GM18520 (cell line): Measurements from ENCODE around the gene PTPRA.
A peak's percentile ranks its signal among the peaks of the same experiment; 100 is the strongest.
"Not testable (repeated sequence)": the region's sequence is repeated elsewhere in the genome, so short reads cannot be mapped to it uniquely, and the experiment has no call there.

Source experiments
- ATAC-seq: cut with Tn5 transposase; IDR thresholded peaks from one replicate; pipeline ENCODE4 v1.9.1; 2021; ENCODE audit not compliant: unreplicated experiment

Gene PTPRA

DNA sequence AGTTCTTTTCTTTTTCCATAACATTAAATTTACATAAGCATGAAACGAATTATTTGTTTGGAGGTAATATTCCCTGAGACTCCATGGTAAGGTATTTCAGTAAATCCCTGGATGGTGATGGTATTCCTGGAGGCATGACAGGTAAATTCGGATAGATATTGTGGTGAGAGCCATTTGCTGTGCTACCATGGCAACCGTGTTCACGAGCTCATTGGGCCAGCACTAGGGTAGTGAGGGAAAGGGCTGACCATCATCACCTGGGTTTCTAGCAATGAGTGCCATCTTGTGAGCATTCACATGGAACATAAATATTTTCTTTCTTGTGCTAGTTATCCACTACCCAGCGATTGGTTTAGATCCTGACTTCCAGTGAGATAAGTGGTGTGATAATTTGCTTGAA lies 118.3 kb downstream of the PTPRA start:
- ATAC-seq, result no peak

DNA sequence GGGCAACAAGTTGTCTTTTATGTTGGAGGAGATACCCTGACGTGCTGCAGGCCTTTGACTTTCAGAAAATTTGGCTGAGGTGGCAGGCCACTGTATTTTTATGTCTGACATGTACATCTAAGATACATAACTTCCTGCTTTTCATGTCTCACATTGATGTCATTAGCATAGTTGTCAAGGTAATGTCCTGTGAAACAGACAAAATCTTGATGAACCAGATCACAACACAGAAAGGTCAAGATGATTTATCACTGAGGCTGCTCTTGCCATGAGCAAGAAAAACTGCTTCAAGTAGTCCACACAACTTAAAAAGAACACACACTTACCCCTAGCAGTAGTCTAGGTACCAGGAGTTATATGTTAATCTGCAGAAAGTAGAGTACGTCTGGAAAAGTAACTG lies 120.0 kb downstream of the PTPRA start:
- ATAC-seq, result no peak

DNA sequence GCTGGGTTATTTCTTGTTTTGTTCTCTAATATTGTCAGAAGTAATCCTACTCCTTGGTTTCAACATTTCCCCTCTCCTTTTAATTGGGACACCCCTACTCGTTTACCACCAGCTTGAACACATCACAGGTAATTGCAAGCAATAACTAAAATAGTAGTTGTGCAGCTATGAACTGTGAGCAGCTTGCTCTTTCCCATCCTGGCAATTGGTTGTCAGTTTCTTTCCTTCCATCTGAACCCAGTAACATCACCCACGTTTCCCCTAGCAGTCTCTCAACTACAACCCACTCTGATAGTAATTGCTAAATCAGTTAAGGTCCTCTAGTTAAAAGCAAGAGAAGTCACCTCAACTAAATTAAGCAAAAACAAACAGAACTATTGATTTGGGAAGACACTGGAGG lies 122.5 kb downstream of the PTPRA start:
- no peak for ATAC-seq

DNA sequence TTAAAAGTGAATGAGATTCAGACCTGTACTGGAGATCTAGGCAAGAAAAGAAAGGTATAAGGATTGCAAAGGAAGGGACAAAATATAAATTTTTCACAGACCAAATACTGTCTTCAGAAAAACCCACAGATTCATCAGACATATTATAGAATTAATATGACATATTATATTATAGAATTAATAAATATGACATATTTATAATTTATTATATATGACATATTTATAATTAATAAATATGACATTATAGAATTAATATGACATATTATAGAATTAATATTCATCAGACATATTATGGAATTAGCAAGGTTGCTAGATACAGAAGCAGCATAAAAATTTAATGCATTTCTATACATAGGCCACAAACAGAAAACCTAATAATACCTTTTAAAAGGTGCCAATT lies 125.4 kb downstream of the PTPRA start:
- ATAC-seq, result no peak

DNA sequence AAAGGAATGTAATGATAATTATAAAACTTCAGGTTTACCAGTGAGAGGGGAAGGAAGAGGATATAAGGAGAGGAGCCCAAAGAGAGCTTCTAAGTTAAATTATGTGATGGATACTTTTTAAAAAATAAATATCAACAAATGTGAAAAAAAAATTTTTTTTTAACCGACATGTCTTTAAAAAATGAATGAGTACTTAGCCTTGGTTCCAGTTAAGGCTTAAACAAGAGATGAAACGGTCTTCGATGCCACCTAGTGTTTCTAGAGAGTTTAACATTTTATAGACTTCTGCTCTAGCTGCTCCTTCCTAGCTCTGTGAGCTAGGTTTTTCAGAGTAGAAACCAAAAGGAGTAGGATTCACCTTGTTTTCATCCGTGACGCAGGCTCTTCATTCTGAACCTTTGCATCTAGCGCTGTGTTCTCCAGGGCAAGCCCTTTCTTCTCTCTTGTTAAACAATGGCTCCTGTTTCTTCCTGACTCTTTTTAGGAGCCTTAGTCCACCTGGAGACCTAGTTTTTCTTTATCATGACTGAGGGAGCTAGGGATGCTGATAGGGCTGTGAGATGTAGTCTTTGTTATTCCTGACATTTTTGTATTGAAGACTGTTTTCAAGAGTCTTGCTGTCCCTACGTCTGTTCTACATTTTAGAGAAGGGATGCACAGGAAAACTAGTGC lies 127.7 kb downstream of the PTPRA start:
- ATAC-seq, result peak; percentile 50

DNA sequence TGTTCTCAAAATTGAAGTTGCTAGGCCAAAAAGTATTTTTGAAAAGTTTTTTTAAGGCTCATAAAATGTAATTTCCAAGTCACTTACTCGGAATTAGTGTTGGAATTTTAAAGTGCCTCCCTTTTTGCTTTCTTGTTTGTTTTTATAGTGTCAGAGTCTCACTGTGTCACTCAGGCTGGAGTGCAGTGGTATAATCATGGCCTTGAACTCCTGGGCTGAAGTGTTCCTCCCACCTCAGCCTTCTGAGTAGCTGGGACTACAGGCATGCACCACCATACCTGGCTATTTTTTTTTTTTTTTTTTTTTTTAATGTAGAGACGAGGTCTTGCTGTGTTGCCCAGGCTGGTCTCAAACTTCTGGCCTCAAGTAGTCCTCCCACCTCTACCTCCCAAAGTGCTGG lies 130.1 kb downstream of the PTPRA start:
- no peak for ATAC-seq

DNA sequence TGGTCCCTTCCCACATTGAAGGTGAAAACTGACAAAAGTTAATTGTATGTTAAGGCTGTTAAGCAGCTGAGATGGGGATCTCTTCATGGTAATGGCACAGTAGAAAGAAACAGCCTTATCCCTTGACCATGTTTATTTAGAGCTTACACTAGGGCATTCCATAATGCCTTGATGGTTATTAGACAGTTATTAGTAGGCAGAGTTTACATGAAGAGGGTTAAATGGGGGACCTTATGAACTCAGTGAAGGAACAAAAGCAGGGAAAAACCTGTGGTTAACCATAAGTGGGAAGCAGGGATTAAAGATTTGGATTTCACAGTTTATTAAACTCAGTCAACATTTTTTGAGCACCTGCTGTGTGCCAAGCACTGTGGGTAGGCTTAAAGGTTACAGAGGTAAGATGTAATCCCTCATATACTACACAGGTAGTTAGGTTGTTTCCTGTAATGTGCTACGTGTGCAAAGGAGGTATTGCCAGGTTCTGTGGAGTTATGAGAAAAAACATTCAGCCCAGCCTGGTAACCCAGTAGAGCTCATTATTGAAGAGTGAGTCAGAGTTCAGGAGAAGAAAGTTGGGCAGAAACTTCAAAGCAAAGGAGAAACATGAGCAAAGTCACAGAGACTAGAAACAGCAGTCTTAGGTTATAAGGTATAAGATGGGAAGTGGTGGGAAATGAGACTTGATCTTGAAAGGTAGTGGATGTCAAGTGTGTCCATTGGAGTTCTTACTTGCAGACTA lies 137.9 kb downstream of the PTPRA start:
- no peak for ATAC-seq

DNA sequence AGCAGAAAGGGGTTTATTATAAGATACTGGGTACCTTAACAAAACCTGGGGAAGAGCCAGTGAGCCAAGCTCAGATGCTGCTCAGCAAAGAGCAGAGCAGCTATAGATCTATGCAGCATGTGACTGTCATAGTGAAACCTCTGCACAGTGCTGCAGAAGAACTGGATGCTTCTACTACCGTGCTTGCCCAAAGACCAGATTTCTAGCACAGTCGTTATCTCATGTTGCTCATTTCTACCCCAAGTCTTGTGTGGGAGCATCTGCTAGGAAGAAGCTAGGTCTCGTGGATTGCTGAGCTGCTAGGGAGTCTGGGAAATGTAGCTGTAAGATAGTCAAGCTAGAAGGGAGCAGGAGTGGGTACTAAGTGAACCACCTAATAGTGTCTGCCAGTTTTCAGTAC lies 138.5 kb downstream of the PTPRA start:
- ATAC-seq, result no peak

DNA sequence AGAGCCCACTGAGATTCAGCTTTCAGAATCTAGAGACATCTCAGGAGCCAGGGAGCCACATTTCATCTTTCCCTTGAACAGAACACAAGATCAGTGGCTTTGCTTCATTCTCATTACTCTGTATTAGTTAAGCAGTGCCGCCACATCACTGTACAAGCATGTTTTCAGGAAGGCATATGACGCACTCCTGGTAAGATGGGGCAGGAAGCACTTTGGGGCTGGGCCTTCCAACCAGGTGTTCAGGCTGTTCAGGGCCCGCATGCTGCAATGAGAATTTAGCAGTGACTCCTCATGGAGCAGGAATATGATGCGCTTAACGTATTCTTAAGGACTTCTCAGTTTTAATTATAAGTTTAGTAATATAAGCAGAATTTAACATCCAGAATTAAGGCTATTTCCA lies 140.5 kb downstream of the PTPRA start:
- ATAC-seq, result no peak

DNA sequence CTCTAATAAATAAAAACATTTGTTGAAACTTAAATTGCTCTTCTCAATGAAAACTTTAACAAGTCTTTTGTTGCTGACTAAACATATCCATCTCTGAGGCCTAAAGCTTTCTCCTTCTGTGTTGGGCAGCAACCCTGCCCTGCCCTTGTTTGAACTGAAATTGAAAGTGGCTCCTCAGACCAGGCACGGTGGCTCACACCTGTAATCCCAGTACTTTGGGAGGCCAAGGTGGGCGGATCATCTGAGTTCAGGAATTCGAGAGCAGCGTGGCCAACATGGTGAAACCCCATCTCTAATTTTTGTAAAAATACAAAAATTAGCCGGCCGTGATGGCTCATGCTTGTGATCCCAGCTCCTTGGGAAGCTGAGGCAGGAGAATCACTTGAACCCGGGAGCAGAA lies 140.9 kb downstream of the PTPRA start:
- no peak for ATAC-seq

DNA sequence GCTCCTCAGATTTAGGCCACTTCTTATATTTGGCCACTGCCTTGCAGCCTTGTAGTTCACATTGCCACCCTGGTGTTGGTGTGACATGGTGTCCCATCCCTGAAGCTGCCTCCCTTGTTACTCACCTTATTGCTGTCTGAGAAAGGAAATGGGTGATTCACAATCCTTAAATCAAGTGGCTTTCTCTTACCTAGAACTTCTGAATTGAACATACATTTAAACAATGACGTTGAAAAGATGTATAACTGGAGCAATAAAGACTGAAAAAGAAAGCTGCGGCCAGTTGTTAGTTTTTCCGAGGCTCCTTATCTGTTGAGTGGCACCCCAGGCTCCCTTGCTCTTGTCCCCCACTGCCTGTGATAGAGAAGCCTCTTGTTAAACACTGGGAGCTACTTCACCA lies 141.4 kb downstream of the PTPRA start:
- no peak for ATAC-seq

DNA sequence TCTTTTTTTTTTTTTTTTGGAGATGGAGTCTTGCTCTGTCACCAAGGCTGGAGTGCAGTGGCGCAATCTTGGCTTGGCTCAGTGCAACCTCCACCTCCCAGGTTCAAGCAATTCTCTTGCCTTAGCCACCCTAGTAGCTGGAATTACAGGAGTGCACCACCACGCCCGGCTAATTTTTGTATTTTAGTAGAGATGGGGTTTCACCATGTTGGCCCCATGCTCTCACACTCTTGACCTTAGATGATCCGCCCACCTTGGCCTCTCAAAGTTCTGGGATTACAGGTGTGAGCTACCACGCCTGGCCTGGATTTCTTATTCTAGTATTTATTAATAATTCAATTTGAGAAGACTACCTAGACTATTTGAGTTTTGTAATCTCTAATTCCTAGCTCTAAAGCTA lies 142.0 kb downstream of the PTPRA start:
- not testable (repeated sequence) for ATAC-seq

DNA sequence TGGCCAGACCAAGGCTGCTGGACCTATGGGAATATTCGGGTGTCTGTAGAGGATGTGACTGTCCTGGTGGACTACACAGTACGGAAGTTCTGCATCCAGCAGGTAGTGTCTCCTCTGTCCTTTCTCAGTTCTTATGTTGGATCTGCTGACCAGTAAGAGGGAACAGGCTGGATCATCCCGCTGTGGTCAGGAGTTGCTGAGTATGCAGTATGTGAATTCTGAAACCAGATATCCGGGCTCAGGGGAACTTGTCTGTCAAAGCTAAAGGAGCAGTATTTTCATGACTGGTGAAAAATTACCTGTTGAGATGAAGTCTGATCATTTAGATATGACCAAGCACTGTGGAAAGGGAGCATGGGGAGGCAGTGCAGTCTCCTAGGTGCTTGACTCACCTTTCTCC lies 148.0 kb downstream of the PTPRA start:
- no peak for ATAC-seq

DNA sequence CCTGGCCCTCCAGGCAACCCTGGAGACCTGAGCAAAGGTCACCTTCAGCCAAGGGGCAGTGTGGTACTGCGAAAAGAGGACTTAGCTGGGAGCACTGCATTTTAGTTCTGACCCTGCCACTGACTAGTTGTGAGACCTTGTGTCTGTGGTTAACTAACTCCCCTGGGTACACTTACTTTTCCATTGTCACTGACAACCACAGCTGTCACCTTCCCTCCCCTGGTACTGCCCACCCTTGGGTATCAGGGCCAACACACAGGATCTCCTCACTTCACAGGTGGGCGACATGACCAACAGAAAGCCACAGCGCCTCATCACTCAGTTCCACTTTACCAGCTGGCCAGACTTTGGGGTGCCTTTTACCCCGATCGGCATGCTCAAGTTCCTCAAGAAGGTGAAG lies 148.5 kb downstream of the PTPRA start:
- ATAC-seq, result no peak

DNA sequence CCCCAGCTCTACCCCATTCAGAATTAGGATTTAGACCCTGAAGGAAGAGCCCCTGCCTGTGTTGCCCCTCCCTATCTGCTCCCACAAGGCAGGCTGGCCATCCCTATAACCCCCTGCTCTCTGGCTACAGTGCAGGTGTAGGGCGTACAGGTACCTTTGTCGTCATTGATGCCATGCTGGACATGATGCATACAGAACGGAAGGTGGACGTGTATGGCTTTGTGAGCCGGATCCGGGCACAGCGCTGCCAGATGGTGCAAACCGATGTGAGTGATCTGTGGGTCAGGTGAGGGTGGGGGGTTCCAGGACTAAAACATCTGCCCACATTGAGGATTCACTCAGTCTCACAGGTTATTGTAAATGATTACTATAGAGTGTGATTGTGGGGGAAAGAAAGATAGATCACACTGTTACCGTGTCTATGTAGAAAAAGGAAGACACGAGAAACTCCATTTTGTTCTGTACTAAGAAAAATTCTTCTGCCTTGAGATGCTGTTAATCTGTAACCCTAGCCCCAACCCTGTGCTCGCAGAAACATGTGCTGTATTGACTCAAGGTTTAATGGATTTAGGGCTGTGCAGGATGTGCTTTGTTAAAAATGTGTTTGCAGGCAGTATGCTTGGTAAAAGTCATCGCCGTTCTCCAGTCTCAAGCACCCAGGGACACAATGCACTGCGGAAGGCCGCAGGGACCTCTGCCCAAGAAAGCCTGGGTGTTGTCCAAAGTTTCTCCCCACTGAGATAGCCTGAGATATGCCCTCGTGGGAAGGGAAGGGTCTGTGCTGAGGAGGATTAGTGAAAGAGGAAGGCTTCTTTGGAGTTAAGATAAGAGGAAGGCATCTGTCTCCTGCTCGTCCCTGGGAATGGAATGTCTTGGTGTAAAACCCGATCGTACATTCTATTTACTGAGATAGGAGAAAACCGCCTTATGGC lies 149.5 kb downstream of the PTPRA start:
- ATAC-seq, result not testable (repeated sequence)

DNA sequence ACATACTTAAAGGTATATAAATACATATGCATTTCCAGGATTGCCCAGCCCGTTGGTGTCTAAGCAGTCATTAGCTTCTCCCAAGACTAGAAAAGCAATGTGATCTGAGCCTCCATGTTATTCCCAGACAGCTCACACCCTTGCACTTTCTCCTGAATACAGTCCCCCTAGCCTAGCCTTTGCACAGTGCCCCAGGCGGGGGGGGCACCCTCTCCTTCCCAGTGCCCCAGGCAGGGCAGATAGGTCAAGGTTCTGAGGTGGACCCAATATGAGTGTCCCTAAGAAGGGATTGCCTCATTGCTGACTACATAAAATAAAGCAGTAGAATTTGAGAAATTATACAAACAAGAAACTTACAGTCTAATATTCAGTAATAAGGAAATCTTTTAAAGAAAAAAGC lies 154.7 kb downstream of the PTPRA start:
- ATAC-seq, result no peak

DNA sequence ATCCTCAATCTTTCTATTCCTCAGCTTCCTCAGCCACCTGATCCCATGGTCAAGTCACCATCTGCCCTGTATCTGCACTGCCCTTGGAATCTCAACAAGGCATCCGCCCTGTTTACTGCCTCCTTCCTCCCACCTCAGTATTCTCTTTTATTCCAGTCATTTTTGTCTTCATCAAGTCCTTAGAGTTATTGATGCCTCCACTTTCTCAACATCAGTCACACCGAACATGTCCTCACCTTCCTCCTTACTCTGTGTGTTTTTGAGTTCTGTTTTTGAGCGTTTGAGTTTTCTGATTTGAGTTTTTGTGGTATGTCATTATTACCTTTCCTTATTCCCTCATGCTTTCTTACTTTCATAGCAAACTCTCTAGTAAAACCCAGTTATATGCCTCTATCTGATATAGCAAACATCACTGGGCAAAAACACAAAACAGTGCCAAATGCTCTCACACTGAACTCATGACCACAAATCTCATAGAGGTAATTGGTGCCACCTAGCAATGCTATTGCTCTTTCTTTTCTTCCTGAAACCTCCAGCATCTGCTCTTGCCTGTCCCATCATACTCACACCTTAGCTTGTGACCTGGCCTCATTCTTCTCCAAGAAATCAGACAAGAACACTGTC lies 158.4 kb downstream of the PTPRA start:
- ATAC-seq, result no peak

DNA sequence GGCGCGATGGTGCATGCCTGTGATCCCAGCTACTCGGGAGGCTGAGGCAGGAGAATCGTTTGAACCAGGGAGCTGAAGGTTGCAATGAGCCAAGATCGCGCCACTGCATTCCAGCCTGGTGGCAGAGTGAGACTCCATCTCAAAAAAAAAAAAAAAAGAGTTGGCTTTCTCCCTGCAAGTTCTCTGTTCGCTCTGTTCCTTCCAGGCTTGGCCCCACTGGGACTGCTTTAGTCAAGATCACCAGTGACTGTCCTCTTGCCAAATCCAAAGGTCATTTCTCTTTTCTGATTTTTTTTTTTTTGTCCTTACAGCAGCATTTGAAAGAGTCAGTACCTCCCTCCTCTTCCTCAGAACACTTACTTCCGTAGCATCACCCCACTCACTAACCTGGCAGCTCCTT lies 159.3 kb downstream of the PTPRA start:
- no peak for ATAC-seq

DNA sequence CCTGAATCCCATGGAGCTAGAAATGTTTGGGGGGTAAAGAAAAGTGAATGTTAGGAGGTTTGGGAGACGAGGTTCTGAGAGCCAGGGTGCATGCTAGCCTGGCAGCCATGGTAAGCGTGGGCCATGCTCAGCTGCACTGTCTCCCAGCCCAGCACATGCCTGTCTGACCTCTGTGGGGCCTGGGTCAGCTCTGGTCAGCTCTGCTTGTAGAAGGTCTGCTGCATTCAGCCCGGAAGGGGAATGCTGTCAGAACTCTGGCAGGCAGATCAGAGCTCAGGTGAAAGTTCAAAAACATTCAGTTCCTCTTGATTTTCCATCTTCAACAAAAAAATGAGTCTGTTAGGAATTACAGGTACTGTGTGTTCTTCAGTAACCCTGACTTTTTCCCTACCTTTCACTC lies 164.4 kb downstream of the PTPRA start:
- no peak for ATAC-seq

DNA sequence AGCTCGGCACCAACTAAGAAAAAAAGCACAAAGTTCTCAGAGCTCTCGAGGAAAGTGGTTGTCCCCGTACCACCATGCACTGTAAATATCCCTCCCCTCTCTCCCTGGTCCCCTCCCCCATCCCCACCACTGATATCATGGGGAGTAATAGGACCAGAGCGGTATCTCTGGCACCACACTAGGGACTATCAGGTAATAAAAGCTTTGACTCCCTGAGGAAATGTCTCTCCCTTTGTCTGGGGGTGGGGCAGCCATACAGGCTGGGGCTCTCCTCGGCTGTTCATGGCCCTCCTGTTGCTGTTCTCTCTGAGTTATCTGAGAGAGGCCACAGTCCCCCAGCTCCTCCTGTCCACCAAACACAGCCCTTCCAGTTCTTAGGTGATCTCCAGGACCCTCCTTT lies 165.2 kb downstream of the PTPRA start:
- no peak for ATAC-seq

DNA sequence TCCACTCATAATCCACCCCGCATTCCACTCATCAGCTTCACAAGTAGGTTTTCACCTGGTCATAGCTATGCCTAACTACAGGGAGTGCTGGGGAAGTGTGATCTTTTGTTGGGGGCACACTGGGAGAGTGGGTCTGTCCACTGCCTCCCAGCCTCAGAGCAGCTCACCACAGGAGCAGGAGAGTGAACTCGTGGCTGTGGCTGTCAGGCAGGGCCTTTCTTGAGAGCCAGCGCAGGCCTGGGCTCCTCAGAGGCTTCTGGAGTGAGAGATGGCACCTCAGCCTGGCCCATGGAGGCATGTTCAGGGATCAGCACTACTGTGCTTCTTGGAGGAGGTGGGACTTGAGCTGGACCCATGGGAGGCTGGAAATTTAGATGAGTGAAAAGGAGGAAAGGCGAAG lies 166.1 kb downstream of the PTPRA start:
- ATAC-seq, result no peak
